ENCODE measurements around the gene MMRN2.
A peak's percentile ranks its signal among the peaks of the same experiment; 100 is the strongest.

The MMRN2 gene

DNA sequence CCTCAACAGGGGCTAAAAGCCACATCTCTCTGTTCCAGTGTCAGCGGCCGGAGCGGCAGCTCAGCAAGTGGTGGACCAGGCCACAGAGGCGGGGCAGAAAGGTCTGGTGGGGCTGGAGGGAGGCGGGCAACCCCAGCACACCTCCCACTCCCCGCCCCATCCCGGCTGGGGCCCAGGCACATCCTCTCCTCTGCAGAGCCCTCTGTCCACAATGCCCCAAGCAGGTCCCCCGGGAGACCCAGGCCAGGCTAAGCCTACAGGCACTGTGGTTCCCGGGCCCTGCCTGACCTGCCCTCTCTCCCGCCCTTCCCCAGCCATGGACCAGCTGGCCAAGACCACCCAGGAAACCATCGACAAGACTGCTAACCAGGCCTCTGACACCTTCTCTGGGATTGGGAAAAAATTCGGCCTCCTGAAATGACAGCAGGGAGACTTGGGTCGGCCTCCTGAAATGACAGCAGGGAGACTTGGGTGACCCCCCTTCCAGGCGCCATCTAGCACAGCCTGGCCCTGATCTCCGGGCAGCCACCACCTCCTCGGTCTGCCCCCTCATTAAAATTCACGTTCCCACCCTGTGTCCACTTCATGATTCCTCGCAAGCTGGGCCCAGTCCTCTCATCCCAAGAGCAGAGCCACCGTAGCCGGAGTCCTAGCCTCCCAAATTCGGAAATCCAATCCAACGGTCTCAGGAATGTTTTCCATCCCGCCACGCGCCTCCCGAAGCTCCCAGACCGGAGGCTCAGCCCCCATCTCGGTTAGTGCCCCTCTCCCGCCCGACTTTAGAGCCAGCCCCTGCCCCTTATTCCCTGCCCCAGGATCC lies 13.0 kb upstream of the MMRN2 start:
- whole genome bisulfite sequencing, 2 experiments = 16 to 17% methylated on average over 30 of the region's 30 CpGs
- no peaks in the 10 kb centered on the region for H3K36me3 ChIP-seq (ENCODE audit: control insufficient read depth, insufficient read depth, low read length)
- peaks cover 21% of the 10 kb centered on the region for H3K27me3 ChIP-seq (ENCODE audit: control insufficient read depth, insufficient read depth, low read length, poor library complexity, severe bottlenecking)
- H3K4me3 ChIP-seq (ENCODE audit: insufficient read depth, low read depth, low read length) = peak overlapping the region; percentile 55
- H3K4me1 ChIP-seq (ENCODE audit: control insufficient read depth, insufficient read depth, low read length) = peaks cover 26% of the 10 kb centered on the region
- H3K9me3 ChIP-seq (ENCODE audit: control insufficient read depth, low read length) = no peaks in the 10 kb centered on the region
- peak overlapping the region; percentile 33 for H3K27ac ChIP-seq (ENCODE audit: insufficient read depth, low read depth, low read length, poor library complexity, severe bottlenecking)

DNA sequence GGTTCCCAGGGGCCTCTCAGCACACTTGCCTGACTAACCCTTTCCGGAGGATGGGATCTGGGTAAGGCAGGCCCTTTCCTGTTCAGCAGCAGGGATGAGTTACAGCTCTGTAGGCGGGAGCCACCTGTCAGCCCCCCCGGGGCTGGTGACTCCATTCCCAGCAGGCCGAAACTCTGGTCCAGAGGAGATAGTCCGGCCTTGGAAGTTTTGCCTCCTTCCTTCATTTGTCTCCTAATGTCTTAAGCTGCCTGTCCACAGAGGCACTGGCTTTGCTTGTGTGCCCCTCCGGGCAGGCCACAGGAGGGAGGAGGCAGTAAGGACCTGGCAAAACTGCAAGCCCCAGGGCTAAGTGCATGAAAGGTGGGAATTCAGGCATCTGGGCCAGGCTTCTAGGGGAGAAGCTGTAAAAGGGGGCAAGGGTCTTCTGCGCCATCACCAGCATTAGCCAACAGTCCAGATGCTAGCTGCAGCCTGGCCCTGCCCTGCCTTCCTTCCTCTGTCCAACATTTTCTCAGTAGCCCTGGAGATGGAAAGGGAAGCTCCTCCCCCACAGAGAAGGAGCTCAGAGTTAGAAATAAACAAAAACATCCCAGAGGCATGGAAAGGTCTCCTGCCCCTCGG lies 12.1 kb upstream of the MMRN2 start:
- peaks cover 21% of the 10 kb centered on the region for H3K27me3 ChIP-seq (ENCODE audit: control insufficient read depth, insufficient read depth, low read length, poor library complexity, severe bottlenecking)
- WGBS, 2 experiments = 82 to 83% methylated on average over 8 of the region's 8 CpGs

DNA sequence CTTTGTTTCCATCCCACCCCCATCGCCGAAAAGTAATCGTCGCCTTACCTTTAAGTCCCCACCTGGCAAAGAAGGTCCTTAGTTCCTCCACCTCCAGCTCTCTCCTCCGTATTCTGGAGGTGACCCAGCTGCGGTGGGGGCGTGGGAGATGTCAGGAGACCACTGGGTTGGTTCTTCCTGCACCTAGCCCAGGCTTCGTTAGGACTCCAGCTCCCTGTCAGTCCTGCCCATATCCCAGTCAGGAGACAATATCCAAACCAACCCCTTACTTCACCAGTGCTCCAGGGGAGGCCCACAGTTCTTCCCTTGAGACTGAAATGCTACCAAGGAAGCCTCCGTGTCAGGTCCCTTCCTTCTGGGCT lies 11.6 kb upstream of the MMRN2 start:
- no peaks in the 10 kb centered on the region for H3K9me3 ChIP-seq (ENCODE audit: control insufficient read depth, low read length)
- H3K4me3 ChIP-seq (ENCODE audit: insufficient read depth, low read depth, low read length) = no peak overlapping the region
- H3K27ac ChIP-seq (ENCODE audit: insufficient read depth, low read depth, low read length, poor library complexity, severe bottlenecking) = no peak overlapping the region
- H3K27me3 ChIP-seq (ENCODE audit: control insufficient read depth, insufficient read depth, low read length, poor library complexity, severe bottlenecking) = peaks cover 21% of the 10 kb centered on the region
- WGBS, 2 experiments = 93 to 96% methylated on average over 9 of the region's 9 CpGs
- H3K36me3 ChIP-seq (ENCODE audit: control insufficient read depth, insufficient read depth, low read length) = no peaks in the 10 kb centered on the region
- peaks cover 26% of the 10 kb centered on the region for H3K4me1 ChIP-seq (ENCODE audit: control insufficient read depth, insufficient read depth, low read length)

More for the DNA sequence above, 12.1 kb upstream of the MMRN2 start:
- H3K9me3 ChIP-seq (ENCODE audit: control insufficient read depth, low read length) = no peaks in the 10 kb centered on the region
- H3K4me1 ChIP-seq (ENCODE audit: control insufficient read depth, insufficient read depth, low read length) = peaks cover 26% of the 10 kb centered on the region
- no peak overlapping the region for H3K27ac ChIP-seq (ENCODE audit: insufficient read depth, low read depth, low read length, poor library complexity, severe bottlenecking)
- H3K36me3 ChIP-seq (ENCODE audit: control insufficient read depth, insufficient read depth, low read length) = no peaks in the 10 kb centered on the region
- H3K4me3 ChIP-seq (ENCODE audit: insufficient read depth, low read depth, low read length) = no peak overlapping the region

DNA sequence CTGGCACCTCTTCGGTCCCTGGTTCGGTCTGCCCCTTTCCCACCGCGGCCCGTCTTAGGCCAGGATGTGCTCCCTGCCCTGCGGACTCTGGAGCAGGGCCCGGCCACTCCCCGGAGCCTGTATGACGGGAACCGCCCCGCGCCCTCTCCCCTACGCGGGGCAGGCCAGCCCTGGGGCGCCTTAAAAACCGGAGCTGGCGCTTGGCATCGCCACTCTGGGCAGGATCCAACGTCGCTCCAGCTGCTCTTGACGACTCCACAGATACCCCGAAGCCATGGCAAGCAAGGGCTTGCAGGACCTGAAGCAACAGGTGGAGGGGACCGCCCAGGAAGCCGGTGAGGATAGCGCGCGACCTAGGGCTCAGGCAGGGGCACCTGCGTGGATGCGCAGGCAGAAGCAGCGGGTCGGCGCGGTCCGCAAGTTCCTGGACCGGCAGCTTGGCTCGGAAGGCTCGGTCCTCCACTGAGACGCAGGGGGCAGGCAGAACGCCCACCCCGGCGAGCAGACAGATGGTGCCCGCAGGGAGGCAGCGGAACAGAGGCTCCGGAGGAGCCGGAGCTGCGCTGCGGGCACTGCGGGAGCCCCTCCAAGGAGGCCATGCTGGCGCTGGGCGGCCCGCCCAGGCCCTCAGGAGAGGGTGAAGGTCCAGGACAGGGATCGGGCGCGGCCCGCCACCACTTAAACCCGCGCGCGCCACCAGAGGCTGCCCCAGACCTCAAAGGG lies 11.0 kb upstream of the MMRN2 start, which contains the start of gene ADIRF:
Gene ADIRF (plus strand): TSS at position 212 of the 723 bp plus-strand sequence. CDS start 63 bp downstream, at position 275.
- Histone ChIP-seq H3K4me3 (ENCODE audit: insufficient read depth, low read depth, low read length) (no peak within 1 kb of the TSS), H3K36me3 (ENCODE audit: control insufficient read depth, insufficient read depth, low read length) (no peaks in the 10 kb centered on the region), H3K27ac (ENCODE audit: insufficient read depth, low read depth, low read length, poor library complexity, severe bottlenecking) (no peak within 1 kb of the TSS), H3K4me1 (ENCODE audit: control insufficient read depth, insufficient read depth, low read length) (peaks cover 26% of the 10 kb centered on the region), H3K9me3 (ENCODE audit: control insufficient read depth, low read length) (no peaks in the 10 kb centered on the region), H3K27me3 (ENCODE audit: control insufficient read depth, insufficient read depth, low read length, poor library complexity, severe bottlenecking) (peaks cover 21% of the 10 kb centered on the region)
- 95% methylated on average over 59 of the region's 59 CpGs for WGBS, 2 experiments

DNA sequence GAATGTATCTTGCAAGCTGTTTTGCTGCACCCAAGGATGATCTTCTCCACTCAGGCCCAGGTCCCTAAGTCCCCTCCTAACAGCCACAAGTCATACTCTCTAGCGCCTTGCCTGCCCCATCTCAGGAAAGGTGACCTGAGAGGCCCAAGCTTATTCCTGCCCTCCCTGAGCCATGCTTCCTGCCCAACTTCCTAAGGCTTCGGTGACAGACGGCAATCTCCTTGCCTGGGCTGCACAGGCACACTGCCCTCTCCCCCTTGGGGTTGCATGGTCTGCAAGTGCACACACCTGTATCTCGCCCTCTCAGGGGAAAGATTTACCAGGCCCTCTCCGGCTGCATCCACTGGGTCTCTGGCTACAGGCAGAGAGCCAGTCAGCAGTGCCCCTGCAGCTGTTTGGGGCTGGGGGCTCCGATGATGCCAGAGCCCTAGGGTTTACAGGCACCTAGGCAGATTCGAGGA lies 10.1 kb upstream of the MMRN2 start:
- no peaks in the 10 kb centered on the region for H3K36me3 ChIP-seq (ENCODE audit: control insufficient read depth, insufficient read depth, low read length)
- 94% methylated on average over 7 of the region's 7 CpGs for WGBS, 2 experiments
- no peak overlapping the region for H3K27ac ChIP-seq (ENCODE audit: insufficient read depth, low read depth, low read length, poor library complexity, severe bottlenecking)
- peaks cover 18% of the 10 kb centered on the region for H3K27me3 ChIP-seq (ENCODE audit: control insufficient read depth, insufficient read depth, low read length, poor library complexity, severe bottlenecking)
- H3K9me3 ChIP-seq (ENCODE audit: control insufficient read depth, low read length) = no peaks in the 10 kb centered on the region
- H3K4me1 ChIP-seq (ENCODE audit: control insufficient read depth, insufficient read depth, low read length) = peaks cover 26% of the 10 kb centered on the region
- H3K4me3 ChIP-seq (ENCODE audit: insufficient read depth, low read depth, low read length) = no peak overlapping the region

DNA sequence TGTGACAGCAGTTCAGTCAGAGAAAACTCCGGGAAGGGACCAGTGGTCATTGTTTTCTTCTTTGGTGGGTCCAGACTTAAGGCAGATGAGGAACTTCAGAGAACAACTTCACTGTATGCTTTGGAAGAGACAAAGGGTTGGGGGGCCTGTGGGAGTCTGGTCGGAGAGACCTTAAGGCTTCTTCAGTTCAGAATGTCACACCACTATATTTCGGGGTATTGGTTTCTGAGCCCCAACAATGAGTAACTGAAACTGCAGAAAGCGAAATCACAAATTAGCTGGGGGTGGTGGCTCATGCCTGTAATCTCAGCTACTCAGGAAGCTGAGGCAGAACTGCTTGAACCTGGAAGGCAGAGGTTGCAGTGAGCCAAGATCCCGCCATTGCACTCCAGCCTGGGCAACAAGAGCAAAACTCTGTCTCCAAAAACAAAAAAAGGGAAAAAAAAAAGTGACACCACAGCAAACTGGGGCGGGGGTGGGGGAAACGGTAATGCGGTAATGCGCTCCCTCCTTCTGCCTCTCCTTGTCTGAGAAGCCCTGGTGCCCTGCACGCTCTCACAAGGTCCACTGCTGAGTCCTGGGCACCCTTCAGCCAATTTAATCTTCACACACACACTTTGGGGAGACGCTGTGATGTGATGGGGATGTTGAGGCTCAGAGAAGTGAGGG lies 8.7 kb upstream of the MMRN2 start:
- H3K27me3 ChIP-seq (ENCODE audit: control insufficient read depth, insufficient read depth, low read length, poor library complexity, severe bottlenecking) = peaks cover 4% of the 10 kb centered on the region
- H3K36me3 ChIP-seq (ENCODE audit: control insufficient read depth, insufficient read depth, low read length) = no peaks in the 10 kb centered on the region
- H3K4me3 ChIP-seq (ENCODE audit: insufficient read depth, low read depth, low read length) = no peak overlapping the region
- no peaks in the 10 kb centered on the region for H3K9me3 ChIP-seq (ENCODE audit: control insufficient read depth, low read length)
- H3K27ac ChIP-seq (ENCODE audit: insufficient read depth, low read depth, low read length, poor library complexity, severe bottlenecking) = no peak overlapping the region
- WGBS, 2 experiments = 73 to 75% methylated on average over 11 of the region's 11 CpGs
- peaks cover 26% of the 10 kb centered on the region for H3K4me1 ChIP-seq (ENCODE audit: control insufficient read depth, insufficient read depth, low read length)

DNA sequence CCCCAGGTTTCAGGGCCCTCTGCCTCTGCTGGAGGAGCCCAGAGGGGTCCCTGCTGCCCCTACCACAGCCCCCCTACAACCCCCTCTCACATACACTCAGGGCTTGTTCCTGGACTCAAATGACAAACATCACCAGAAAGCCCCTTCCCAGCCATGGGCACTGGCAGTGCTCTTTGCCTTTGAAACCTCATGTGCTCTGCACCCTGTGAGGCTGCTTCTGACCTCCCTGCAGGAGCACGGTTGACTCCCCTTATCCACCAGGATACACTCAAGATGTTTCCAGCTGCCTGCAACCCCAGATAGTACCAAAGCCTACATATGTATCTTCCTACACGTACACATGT lies 7.4 kb upstream of the MMRN2 start:
- Histone ChIP-seq H3K27ac (ENCODE audit: insufficient read depth, low read depth, low read length, poor library complexity, severe bottlenecking) (no peak overlapping the region), H3K4me3 (ENCODE audit: insufficient read depth, low read depth, low read length) (no peak overlapping the region), H3K9me3 (ENCODE audit: control insufficient read depth, low read length) (no peaks in the 10 kb centered on the region), H3K4me1 (ENCODE audit: control insufficient read depth, insufficient read depth, low read length) (peaks cover 21% of the 10 kb centered on the region), H3K27me3 (ENCODE audit: control insufficient read depth, insufficient read depth, low read length, poor library complexity, severe bottlenecking) (no peaks in the 10 kb centered on the region), H3K36me3 (ENCODE audit: control insufficient read depth, insufficient read depth, low read length) (no peaks in the 10 kb centered on the region)
- 87 to 98% methylated on average over 1 to 2 of the region's 2 CpGs for WGBS, 2 experiments

DNA sequence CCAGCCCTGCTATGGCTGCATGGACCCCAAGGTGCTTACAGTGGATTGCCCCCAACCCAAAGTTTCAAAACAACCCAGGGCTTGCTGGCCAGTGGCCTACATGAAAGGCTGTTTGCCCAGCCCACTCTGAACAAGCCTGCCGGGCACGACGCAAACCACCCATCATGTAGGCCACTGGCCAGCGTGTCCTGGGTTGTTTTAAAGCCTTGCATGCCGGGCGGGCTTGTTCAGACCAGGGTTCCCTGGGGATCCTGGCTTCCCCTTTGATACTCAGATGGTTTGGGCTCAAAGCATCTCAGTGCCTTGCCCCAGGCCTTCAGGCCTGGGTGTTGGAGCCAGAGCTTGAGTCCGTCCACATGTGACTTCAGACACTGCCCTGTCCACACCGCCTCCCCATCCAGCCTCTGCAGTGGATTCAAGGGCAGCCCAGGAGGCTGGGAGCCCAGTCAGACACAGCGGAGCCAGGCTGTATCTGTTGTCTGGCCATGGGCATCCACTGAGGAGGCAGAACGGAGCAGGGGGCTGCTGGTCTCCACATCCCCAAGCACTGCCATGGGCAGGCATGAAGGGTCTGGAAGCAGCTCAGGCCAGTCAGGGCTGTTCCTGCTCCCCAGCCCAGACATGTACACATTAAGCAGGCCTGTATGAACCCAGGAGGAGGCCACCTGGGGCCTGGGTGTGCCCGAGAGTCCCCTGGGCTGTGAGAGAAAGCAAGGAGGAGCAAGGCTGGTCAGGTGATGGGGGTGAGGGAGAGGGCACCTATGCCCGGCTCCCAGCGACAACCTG lies 6.8 kb upstream of the MMRN2 start:
- H3K9me3 ChIP-seq (ENCODE audit: control insufficient read depth, low read length) = no peaks in the 10 kb centered on the region
- no peak overlapping the region for H3K4me3 ChIP-seq (ENCODE audit: insufficient read depth, low read depth, low read length)
- H3K36me3 ChIP-seq (ENCODE audit: control insufficient read depth, insufficient read depth, low read length) = no peaks in the 10 kb centered on the region
- peaks cover 21% of the 10 kb centered on the region for H3K4me1 ChIP-seq (ENCODE audit: control insufficient read depth, insufficient read depth, low read length)
- H3K27ac ChIP-seq (ENCODE audit: insufficient read depth, low read depth, low read length, poor library complexity, severe bottlenecking) = no peak overlapping the region
- H3K27me3 ChIP-seq (ENCODE audit: control insufficient read depth, insufficient read depth, low read length, poor library complexity, severe bottlenecking) = no peaks in the 10 kb centered on the region
- WGBS, 2 experiments = 93 to 94% methylated on average over 13 of the region's 13 CpGs

DNA sequence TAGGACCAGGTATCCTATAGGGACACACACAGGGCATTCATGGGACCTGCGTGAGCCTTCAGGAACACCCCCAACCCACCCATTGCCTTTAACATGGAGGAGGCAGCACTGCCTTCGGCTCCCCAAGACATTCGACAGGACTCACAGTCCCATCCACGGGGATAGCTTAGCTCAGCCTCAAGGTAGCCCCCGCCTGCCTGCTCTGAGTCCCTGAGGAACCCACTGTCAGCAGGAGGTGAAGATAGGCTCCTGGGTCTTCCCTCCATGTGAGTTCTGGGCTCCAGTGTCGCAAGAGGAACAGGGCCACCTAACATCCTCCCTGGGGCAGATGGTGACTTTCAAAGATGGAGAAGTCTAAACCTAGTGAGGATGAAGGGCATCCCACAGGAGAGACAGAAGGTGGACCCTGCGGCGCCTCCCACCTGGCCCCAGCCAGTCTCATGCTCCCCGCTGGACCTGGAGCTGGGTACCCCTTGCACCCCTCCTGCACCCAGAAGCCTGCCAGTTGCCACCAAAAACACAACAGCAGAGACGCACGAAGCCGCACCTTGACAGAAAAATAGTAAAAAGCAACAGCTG lies 6.0 kb upstream of the MMRN2 start:
- Histone ChIP-seq H3K4me1 (ENCODE audit: control insufficient read depth, insufficient read depth, low read length) (peaks cover 24% of the 10 kb centered on the region), H3K4me3 (ENCODE audit: insufficient read depth, low read depth, low read length) (no peak overlapping the region), H3K27me3 (ENCODE audit: control insufficient read depth, insufficient read depth, low read length, poor library complexity, severe bottlenecking) (no peaks in the 10 kb centered on the region), H3K27ac (ENCODE audit: insufficient read depth, low read depth, low read length, poor library complexity, severe bottlenecking) (no peak overlapping the region), H3K36me3 (ENCODE audit: control insufficient read depth, insufficient read depth, low read length) (no peaks in the 10 kb centered on the region), H3K9me3 (ENCODE audit: control insufficient read depth, low read length) (no peaks in the 10 kb centered on the region)
- WGBS, 2 experiments = 92 to 96% methylated on average over 12 of the region's 12 CpGs
